HFF-Myc (cell line): ENCODE measurements around the gene PCOLCE2.

Source experiments
- DNase-seq: peaks from one replicate; pipeline ENCODE4 v3.0.0-alpha.2; 2011; ENCODE audit warnings: low read depth; ENCODE audit errors: extremely low read depth
- H3K4me3 ChIP-seq: replicated peaks from 2 replicates; pipeline ENCODE4 v1.5.1; 2011; ENCODE audit warnings: low read depth, mild to moderate bottlenecking, control low read depth, low read length
- CTCF ChIP-seq: IDR thresholded peaks from 2 replicates; pipeline ENCODE4 v1.5.1; 2012; ENCODE audit warnings: mild to moderate bottlenecking, low read depth, low read length, control low read depth; ENCODE audit errors: missing control alignments

PCOLCE2 gene

GRCh38 chr3:142894493-142894892, 5.6 kb upstream of the PCOLCE2 start:
- no peak for DNase-seq
- TF ChIP-seq CTCF, result no peak
- no peak overlapping the region for H3K4me3 ChIP-seq

GRCh38 chr3:142892714-142893113, 3.8 kb upstream of the PCOLCE2 start:
- no peak for TF ChIP-seq CTCF
- no peak overlapping the region for H3K4me3 ChIP-seq
- no peak for DNase-seq

- H3K4me3 ChIP-seq, result no peak overlapping the region
- TF ChIP-seq CTCF, result no peak
- DNase-seq, result no peak
Measured at GRCh38 chr3:142890592-142890991, 1.7 kb upstream of the PCOLCE2 start.

GRCh38 chr3:142889212-142890014, 530 bp upstream of the PCOLCE2 start:
- TF ChIP-seq CTCF, result no peak
- H3K4me3 ChIP-seq, result peak overlapping the region; percentile 43
- DNase-seq, result no peak

- peak overlapping the region; percentile 43 for H3K4me3 ChIP-seq
- no peak for DNase-seq
- TF ChIP-seq CTCF, result no peak
Measured at GRCh38 chr3:142888099-142888480, 793 bp downstream of the PCOLCE2 start.

GRCh38 chr3:142886940-142887339, 1.9 kb downstream of the PCOLCE2 start:
- no peak for TF ChIP-seq CTCF
- DNase-seq, result no peak

GRCh38 chr3:142886021-142886420, 2.9 kb downstream of the PCOLCE2 start:
- no peak for TF ChIP-seq CTCF
- no peak overlapping the region for H3K4me3 ChIP-seq
- no peak for DNase-seq

More at GRCh38 chr3:142886940-142887339, 1.9 kb downstream of the PCOLCE2 start:
- H3K4me3 ChIP-seq, result no peak overlapping the region
